Stimulated activated CD4-positive, alpha-beta T cell treated with anti-CD3 and anti-CD28 coated beads, TNF-alpha, amount 100 ng/mL, for 24 hours (primary cell): ENCODE measurements around the gene TNFRSF25.

ENCODE experiments used
- DNase-seq, 3 experiments: peaks; one replicate each; pipeline ENCODE4 v3.0.0-alpha.2; 2020; ENCODE audit warnings: low read depth in 3 of 3

TNFRSF25 gene

GRCh38 chr1:6488602-6489382, 22.8 kb upstream of the TNFRSF25 start:
- DNase-seq, result no peak

GRCh38 chr1:6487804-6488484, 22.0 kb upstream of the TNFRSF25 start:
- DNase-seq, result no peak

- DNase-seq, result peak; percentile 73 to 88 (median 75)
Measured at GRCh38 chr1:6486433-6487011, 20.5 kb upstream of the TNFRSF25 start.

GRCh38 chr1:6485168-6486101, 19.5 kb upstream of the TNFRSF25 start:
- DNase-seq, result no peak

- DNase-seq, result no peak
Measured at GRCh38 chr1:6484826-6485167, 18.8 kb upstream of the TNFRSF25 start.

GRCh38 chr1:6483761-6484117, 17.8 kb upstream of the TNFRSF25 start:
- DNase-seq, result no peak

GRCh38 chr1:6483017-6483760, 17.2 kb upstream of the TNFRSF25 start:
- DNase-seq, result no peak

GRCh38 chr1:6481820-6482219, 15.8 kb upstream of the TNFRSF25 start:
- DNase-seq, result no peak

GRCh38 chr1:6477039-6477820, 11.3 kb upstream of the TNFRSF25 start:
- DNase-seq, result no peak

GRCh38 chr1:6476483-6476882, 10.5 kb upstream of the TNFRSF25 start:
- DNase-seq, result no peak

GRCh38 chr1:6475381-6476133, 9.6 kb upstream of the TNFRSF25 start:
- peak; percentile 57 to 67 (median 63) for DNase-seq

GRCh38 chr1:6474815-6475282, 8.9 kb upstream of the TNFRSF25 start:
- no peak for DNase-seq

- no peak for DNase-seq
Measured at GRCh38 chr1:6473974-6474814, 8.2 kb upstream of the TNFRSF25 start.

- DNase-seq, result no peak
Measured at GRCh38 chr1:6473156-6473555, 7.2 kb upstream of the TNFRSF25 start.

- DNase-seq, result no peak
Measured at GRCh38 chr1:6472391-6472790, 6.4 kb upstream of the TNFRSF25 start.

GRCh38 chr1:6471970-6472368, 6.0 kb upstream of the TNFRSF25 start:
- DNase-seq, result no peak

GRCh38 chr1:6471086-6471969, 5.4 kb upstream of the TNFRSF25 start:
- DNase-seq, result no peak
